Measurements from ENCODE around the gene AUH.

AUH gene

DNA sequence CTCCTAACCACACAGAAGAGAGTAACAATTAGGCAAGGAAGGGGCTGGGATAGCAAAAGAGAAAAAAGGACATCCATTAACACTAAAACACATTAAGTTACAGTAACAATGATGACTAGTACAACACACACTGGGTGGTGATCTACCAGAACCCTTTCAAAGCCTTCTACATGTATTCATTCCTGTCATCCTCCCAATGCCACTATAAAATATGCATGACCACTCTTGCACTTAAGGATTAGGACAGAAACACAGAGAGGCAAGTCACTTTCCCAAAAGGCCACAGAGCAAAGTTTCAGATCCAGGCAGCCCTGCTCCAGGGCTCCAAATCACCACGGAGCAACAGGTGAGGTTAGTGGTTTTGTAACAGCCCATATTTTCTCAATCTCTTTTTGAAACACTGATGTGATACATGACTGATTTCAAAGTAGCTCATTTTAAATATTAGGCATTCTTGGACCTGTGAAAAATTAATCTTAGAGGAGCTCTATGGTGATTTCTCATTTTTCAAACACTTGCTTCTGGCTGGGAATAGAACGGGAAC lies 86.7 kb downstream of the AUH start:
- no peaks in the 10 kb centered on the region for H3K4me1 ChIP-seq
- H3K27ac ChIP-seq = no peak overlapping the region
- H3K27me3 ChIP-seq = no peaks in the 10 kb centered on the region
- TF ChIP-seq, protein P1, sequence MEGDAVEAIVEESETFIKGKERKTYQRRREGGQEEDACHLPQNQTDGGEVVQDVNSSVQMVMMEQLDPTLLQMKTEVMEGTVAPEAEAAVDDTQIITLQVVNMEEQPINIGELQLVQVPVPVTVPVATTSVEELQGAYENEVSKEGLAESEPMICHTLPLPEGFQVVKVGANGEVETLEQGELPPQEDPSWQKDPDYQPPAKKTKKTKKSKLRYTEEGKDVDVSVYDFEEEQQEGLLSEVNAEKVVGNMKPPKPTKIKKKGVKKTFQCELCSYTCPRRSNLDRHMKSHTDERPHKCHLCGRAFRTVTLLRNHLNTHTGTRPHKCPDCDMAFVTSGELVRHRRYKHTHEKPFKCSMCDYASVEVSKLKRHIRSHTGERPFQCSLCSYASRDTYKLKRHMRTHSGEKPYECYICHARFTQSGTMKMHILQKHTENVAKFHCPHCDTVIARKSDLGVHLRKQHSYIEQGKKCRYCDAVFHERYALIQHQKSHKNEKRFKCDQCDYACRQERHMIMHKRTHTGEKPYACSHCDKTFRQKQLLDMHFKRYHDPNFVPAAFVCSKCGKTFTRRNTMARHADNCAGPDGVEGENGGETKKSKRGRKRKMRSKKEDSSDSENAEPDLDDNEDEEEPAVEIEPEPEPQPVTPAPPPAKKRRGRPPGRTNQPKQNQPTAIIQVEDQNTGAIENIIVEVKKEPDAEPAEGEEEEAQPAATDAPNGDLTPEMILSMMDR (IDR thresholded peaks at IDR 0.05) = no peak
- no peak for DNase-seq
- H3K4me3 ChIP-seq = no peak overlapping the region
- intact Hi-C loops (cut with DNase I; ENCODE audit: low total_unique reads) = no loop called here
- H3K36me3 ChIP-seq = peaks cover 0 to 8% (median 0%) of the 10 kb centered on the region in 3 donors
- no peaks in the 10 kb centered on the region for H3K9me3 ChIP-seq

DNA sequence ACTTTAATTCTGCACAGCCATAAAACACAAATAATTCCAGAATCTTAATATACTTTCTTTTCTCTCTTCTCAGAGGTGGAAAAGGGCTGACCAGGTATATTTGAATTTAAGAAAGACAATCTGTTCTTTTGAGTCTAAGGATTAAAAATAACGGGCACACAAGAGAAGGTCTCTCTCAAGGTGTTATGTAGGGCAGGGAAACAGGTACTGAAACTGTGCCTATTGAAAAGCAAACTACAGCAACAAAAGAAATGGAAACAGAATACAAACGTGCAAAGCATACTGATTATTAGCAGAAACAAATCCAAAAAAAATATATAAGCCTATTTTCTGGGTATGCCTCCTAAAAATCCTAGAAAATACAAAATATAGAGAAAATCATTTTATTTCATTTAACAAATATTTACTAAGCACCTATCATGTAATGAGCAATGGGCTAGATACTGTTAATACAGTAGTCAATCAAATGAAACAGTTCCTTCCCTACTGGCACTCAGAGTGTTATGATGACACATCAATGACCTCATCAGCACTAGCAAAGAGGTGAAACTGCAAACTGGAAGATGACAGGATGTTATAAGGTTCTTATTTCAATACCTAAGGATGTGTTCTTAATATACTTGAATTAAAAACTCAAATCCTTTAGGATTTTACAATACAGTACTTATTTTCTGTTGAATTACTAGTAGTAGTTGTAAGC lies 87.7 kb downstream of the AUH start:
- TF ChIP-seq, protein P1 (IDR thresholded peaks at IDR 0.05) = no peak
- no peak for DNase-seq
- no peak overlapping the region for H3K4me3 ChIP-seq
- no peak overlapping the region for H3K27ac ChIP-seq
- no peaks in the 10 kb centered on the region for H3K9me3 ChIP-seq
- H3K4me1 ChIP-seq = no peaks in the 10 kb centered on the region
- no peaks in the 10 kb centered on the region for H3K27me3 ChIP-seq
- peaks cover 0 to 8% (median 0%) of the 10 kb centered on the region in 3 donors for H3K36me3 ChIP-seq
- intact Hi-C loops (cut with DNase I; ENCODE audit: low total_unique reads) = no loop called here

DNA sequence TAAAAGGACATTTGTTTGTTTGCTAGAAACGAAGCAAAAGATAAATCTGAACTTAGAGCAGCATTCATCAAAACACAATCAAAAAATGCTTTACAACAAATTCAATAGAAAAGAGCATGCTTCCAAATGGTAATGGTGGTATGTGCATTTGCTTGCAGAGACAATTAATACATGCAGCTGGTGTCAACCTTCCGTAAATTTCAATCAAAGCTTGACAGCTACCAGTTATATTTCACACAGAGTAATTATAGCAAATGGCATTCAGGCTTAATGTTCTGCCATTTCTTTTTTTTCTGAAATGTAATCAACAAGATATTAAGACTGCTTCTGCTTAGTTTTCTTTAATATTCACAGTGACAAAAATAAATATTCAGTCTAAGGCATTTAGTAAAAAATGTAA lies 90.6 kb downstream of the AUH start:
- H3K4me1 ChIP-seq = no peaks in the 10 kb centered on the region
- H3K9me3 ChIP-seq = no peaks in the 10 kb centered on the region
- H3K27me3 ChIP-seq = no peaks in the 10 kb centered on the region
- TF ChIP-seq, protein P1 (IDR thresholded peaks at IDR 0.05) = no peak
- intact Hi-C loops (cut with DNase I; ENCODE audit: low total_unique reads) = no loop called here
- no peak overlapping the region for H3K4me3 ChIP-seq
- no peak for DNase-seq
- H3K36me3 ChIP-seq = no peaks in the 10 kb centered on the region
- H3K27ac ChIP-seq = no peak overlapping the region

DNA sequence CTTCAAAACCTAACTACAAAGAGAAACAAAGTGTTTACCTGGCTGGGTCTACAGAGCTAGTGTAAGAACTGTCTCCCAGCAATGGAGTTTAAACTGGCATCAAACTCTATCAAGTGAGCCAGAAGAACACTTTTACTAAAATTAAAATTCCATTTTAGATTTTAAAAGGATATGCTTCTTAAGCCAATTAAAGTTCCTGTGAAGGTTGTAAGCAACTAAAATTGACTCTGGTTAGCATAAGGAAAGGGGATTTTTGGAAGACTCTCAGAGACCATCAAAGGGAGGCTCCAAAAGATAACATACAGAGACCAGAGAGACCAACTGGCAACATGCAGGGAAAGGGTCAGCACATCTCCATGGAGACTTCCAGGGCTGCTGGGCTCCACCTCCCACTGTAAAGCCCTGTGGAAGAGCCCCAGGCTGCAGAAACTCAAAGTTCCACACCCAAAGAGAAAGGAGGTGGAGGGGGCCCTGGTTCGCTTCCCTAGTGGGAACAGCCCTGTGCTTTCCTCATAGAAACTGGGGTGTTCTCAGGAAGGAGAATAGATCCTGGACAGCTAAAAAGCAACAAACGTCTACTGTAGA lies 91.7 kb downstream of the AUH start:
- no peaks in the 10 kb centered on the region for H3K27me3 ChIP-seq
- intact Hi-C loops (cut with DNase I; ENCODE audit: low total_unique reads) = no loop called here
- TF ChIP-seq, protein P1 (IDR thresholded peaks at IDR 0.05) = no peak
- no peak overlapping the region for H3K4me3 ChIP-seq
- H3K9me3 ChIP-seq = no peaks in the 10 kb centered on the region
- no peaks in the 10 kb centered on the region for H3K36me3 ChIP-seq
- no peak overlapping the region for H3K27ac ChIP-seq
- H3K4me1 ChIP-seq = no peaks in the 10 kb centered on the region
- no peak for DNase-seq

DNA sequence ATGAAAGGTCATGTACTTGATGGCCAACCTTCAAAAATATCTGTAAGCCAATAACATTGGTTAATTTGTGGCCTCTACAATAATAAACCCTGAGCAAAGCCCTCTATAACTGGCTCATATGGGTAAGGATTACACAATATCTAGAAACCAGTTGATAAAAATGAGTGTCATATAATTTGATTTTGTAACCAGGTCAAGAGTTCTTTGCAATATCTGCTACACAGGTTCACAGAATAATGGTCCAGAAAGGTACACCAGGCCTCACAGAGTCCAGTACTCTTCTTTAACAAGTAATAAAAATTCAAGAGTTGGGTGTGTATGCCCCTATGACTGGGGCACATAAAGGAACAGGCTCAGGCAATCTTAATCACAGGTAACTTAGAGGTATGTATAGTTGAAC lies 95.3 kb downstream of the AUH start:
- TF ChIP-seq, protein P1 (IDR thresholded peaks at IDR 0.05) = no peak
- Histone ChIP-seq H3K36me3 (no peaks in the 10 kb centered on the region), H3K4me1 (no peaks in the 10 kb centered on the region), H3K4me3 (no peak overlapping the region), H3K27ac (no peak overlapping the region), H3K9me3 (no peaks in the 10 kb centered on the region), H3K27me3 (no peaks in the 10 kb centered on the region)
- intact Hi-C loops (cut with DNase I; ENCODE audit: low total_unique reads) = no loop called here
- no peak for DNase-seq
